D721Med (cell line): Measurements from ENCODE around the gene RAI1.
"Not testable (repeated sequence)": the region's sequence is repeated elsewhere in the genome, so short reads cannot be mapped to it uniquely, and the experiment has no call there.

Experiments used
- DNase-seq: peaks from one replicate; pipeline ENCODE4 v3.0.0; 2011; ENCODE audit warnings: low spot score; ENCODE audit not compliant: insufficient read length
- FAIRE-seq: peaks from 2 replicates; lab custom pipeline; 2011; peaks lifted over from hg19 to GRCh38; lab: Jason Lieb, UNC
- CTCF ChIP-seq: IDR thresholded peaks from 2 replicates; pipeline ENCODE4 v1.5.1; 2012; ENCODE audit warnings: mild to moderate bottlenecking, control low read depth; ENCODE audit not compliant: insufficient read depth; ENCODE audit errors: missing control alignments

Gene RAI1

GRCh38 chr17:17681187-17681743 lies at the start of gene RAI1:
Gene RAI1, plus strand, starts transcription at chr17:17681458. Its CDS starts 111,491 bp downstream, at chr17:17792949.
- FAIRE-seq = no peak
- no peak for DNase-seq
- TF ChIP-seq CTCF = peak; percentile 33

- DNase-seq, FAIRE-seq: not testable (repeated sequence)
Observed at GRCh38 chr17:17632690-17633089, 48.6 kb upstream of the RAI1 start.

- DNase-seq = no peak
- TF ChIP-seq CTCF = no peak
- no peak for FAIRE-seq
Observed at GRCh38 chr17:17633310-17633709, 47.9 kb upstream of the RAI1 start.

GRCh38 chr17:17635126-17635525 lies 46.1 kb upstream of the RAI1 start:
- DNase-seq (no peak), FAIRE-seq (no peak)
- TF ChIP-seq CTCF = no peak

GRCh38 chr17:17635537-17636271 lies 45.6 kb upstream of the RAI1 start:
- not testable (repeated sequence) for FAIRE-seq

GRCh38 chr17:17636272-17636885 lies 44.9 kb upstream of the RAI1 start:
- DNase-seq = no peak

More at GRCh38 chr17:17635537-17636271, 45.6 kb upstream of the RAI1 start:
- DNase-seq = not testable (repeated sequence)

GRCh38 chr17:17638467-17638866 lies 42.8 kb upstream of the RAI1 start:
- DNase-seq (no peak), FAIRE-seq (no peak)
- TF ChIP-seq CTCF = no peak

More at GRCh38 chr17:17636272-17636885, 44.9 kb upstream of the RAI1 start:
- FAIRE-seq = no peak
- no peak for TF ChIP-seq CTCF

- not testable (repeated sequence) for DNase-seq, FAIRE-seq
Observed at GRCh38 chr17:17639661-17640270, 41.5 kb upstream of the RAI1 start.
